B cell (primary cell): ENCODE results near the gene MDC1. TPM values are rescaled to one million over a fixed set of nuclear protein-coding genes. Genes with fewer than 3 reads are reported as not detected.

Source experiments
- ATAC-seq: fragments of 200-7000 bp; cut with Tn5 transposase; one replicate; pipeline ENCODE4 v1.10.0; 2021; ENCODE audit warnings: low read depth, mild to moderate bottlenecking, moderate number of reproducible peaks, moderate library complexity
- CTCF ChIA-PET: fragments of 350-600 bp; sonication (Branson Sonifier 250); formaldehyde crosslinking; loops from one replicate; lab custom pipeline; 2021; ENCODE audit warnings: antibody characterized with exemption, inconsistent platforms; lab: Charles Lee
- POLR2A ChIA-PET: fragments of 350-600 bp; sonication (Branson Sonifier 250); formaldehyde crosslinking; loops from one replicate; lab custom pipeline; 2021; ENCODE audit warnings: antibody characterized with exemption; lab: Charles Lee
- DNase-seq: peaks from one replicate; pipeline ENCODE4 v3.0.0; 2013
- H2AFZ ChIP-seq: 2 replicates; pipeline ENCODE4 v1.6.1; 2012; ENCODE audit warnings: mild to moderate bottlenecking, low read depth, low read length; ENCODE audit not compliant: insufficient read depth, poor library complexity, severe bottlenecking
- H3K27ac ChIP-seq, 2 donors: 1 replicate in 1 of 2; 2 replicates in 1 of 2; pipeline ENCODE4 v1.5.1; 2012 to 2013; ENCODE audit warnings: low read length in 2 of 2, mild to moderate bottlenecking in 2 of 2, moderate library complexity in 1 of 2
- H3K27me3 ChIP-seq, 4 experiments: fragments of 200-600 bp in 1 of 4; sonication (generic) in 1 of 4; replicated peaks in 1 of 4; 1 replicate in 2 of 4; 2 replicates in 2 of 4; pipeline versions ENCODE4 v1.6.1 to v1.7.0; 2013 to 2016; ENCODE audit warnings: low read length in 3 of 4, mild to moderate bottlenecking in 2 of 4, mixed read lengths in 1 of 4, moderate library complexity in 1 of 4; ENCODE audit not compliant: insufficient read depth in 4 of 4, control insufficient read depth in 3 of 4; ENCODE audit errors: control extremely low read depth in 1 of 4
- H3K36me3 ChIP-seq, 2 experiments: replicated peaks in 1 of 2; 1 replicate in 1 of 2; 2 replicates in 1 of 2; pipeline versions ENCODE4 v1.6.1 to v1.7.1; 2013; ENCODE audit warnings: low read length in 1 of 2; ENCODE audit not compliant: insufficient read depth in 2 of 2, control insufficient read depth in 1 of 2; ENCODE audit errors: control extremely low read depth in 1 of 2, extremely low read depth in 1 of 2
- H3K4me1 ChIP-seq, 2 donors: fragments of 200-600 bp in 1 of 2; sonication (generic) in 1 of 2; 1 replicate in 1 of 2; 2 replicates in 1 of 2; pipeline versions ENCODE4 v1.5.1 to v1.6.1; 2013 to 2017; ENCODE audit warnings: low read length in 2 of 2; ENCODE audit not compliant: control insufficient read depth in 2 of 2, insufficient read depth in 2 of 2
- H3K4me2 ChIP-seq: replicated peaks from 2 replicates; pipeline ENCODE3; 2012; ENCODE audit warnings: mild to moderate bottlenecking, low read depth, low read length; ENCODE audit not compliant: poor library complexity, severe bottlenecking
- H3K4me3 ChIP-seq, 5 experiments: fragments of 200-600 bp in 1 of 5; sonication (generic) in 1 of 5; 1 replicate in 3 of 5; 2 replicates in 2 of 5; pipeline versions ENCODE4 v1.5.1 to v1.7.0; 2011 to 2016; ENCODE audit warnings: low read length in 4 of 5, mild to moderate bottlenecking in 4 of 5, low read depth in 2 of 5, control low read depth in 1 of 5, moderate library complexity in 1 of 5; ENCODE audit not compliant: insufficient read depth in 1 of 5; ENCODE audit errors: control extremely low read depth in 1 of 5, extremely low read depth in 1 of 5
- H3K79me2 ChIP-seq: fragments of 200-600 bp; sonication (generic); one replicate; pipeline ENCODE4 v1.6.0; 2016; ENCODE audit warnings: low read length; ENCODE audit not compliant: control insufficient read depth, insufficient read depth
- H3K9ac ChIP-seq: fragments of 200-600 bp; sonication (generic); 2 replicates; pipeline ENCODE4 v1.6.1; 2017; ENCODE audit warnings: mild to moderate bottlenecking, low read length, moderate library complexity
- H3K9me3 ChIP-seq, 3 donors: one replicate each; pipeline versions ENCODE4 v1.6.1 to v1.7.1; 2013; ENCODE audit warnings: low read length in 2 of 3; ENCODE audit not compliant: control insufficient read depth in 2 of 3, insufficient read depth in 1 of 3; ENCODE audit errors: control extremely low read depth in 1 of 3
- H4K20me1 ChIP-seq: 2 replicates; pipeline ENCODE4 v1.6.0; 2012; ENCODE audit warnings: mild to moderate bottlenecking, low read length; ENCODE audit not compliant: insufficient read depth, control insufficient read depth, poor library complexity, severe bottlenecking
- H3K27ac Mint-ChIP-seq: one replicate; pipeline ENCODE4 v1.8.0; 2021; ENCODE audit warnings: mixed read lengths
- H3K27me3 Mint-ChIP-seq: one replicate; pipeline ENCODE4 v1.8.0; 2021; ENCODE audit warnings: mixed read lengths
- H3K4me1 Mint-ChIP-seq: one replicate; pipeline ENCODE4 v1.8.0; 2021; ENCODE audit warnings: mixed read lengths
- H3K4me3 Mint-ChIP-seq: one replicate; pipeline ENCODE4 v1.8.0; 2021; ENCODE audit warnings: mixed read lengths
- H3K9me3 Mint-ChIP-seq: one replicate; pipeline ENCODE4 v1.8.0; 2022; ENCODE audit warnings: mixed read lengths; ENCODE audit not compliant: insufficient read depth
- CTCF ChIP-seq: fragments of 200-600 bp; IDR thresholded peaks from one replicate; pipeline ENCODE4 v1.8.0; 2022; ENCODE audit warnings: antibody characterized with exemption, mild to moderate bottlenecking
- EZH2 ChIP-seq: IDR thresholded peaks from 2 replicates; pipeline ENCODE4 v1.6.1; 2012; ENCODE audit warnings: borderline replicate concordance, low read depth, mild to moderate bottlenecking, moderate library complexity, low read length; ENCODE audit not compliant: insufficient read depth, poor library complexity, severe bottlenecking
- WGBS: methylation state at CpG from one replicate; pipeline ENCODE4 v1.1.5; 2013; ENCODE audit warnings: missing lambda C conversion rate; ENCODE audit not compliant: insufficient coverage; 5-methylcytosine and 5-hydroxymethylcytosine counted together
- intact Hi-C: fragments of 100-400 bp; cut with micrococcal nuclease; formaldehyde crosslinking; loops from one replicate; pipeline ENCODE4 v1.10.0; 2022
- polyA plus RNA-seq: library from polyadenylated mRNA; depleted of rRNA; stranded (reverse); fragments of >200 nt; gene quantifications from 2 replicates; pipeline ENCODE4 v1.2.3, GENCODE V29; 2012
- total RNA-seq, 2 donors: library from RNA; stranded (reverse); fragments of 120-200 nt in 1 of 2; gene quantifications; 1 replicate in 1 of 2; 2 replicates in 1 of 2; pipeline versions ENCODE4 v1.2.3 to v1.2.4, GENCODE V29; 2013 to 2022

Gene MDC1
- total and polyA plus RNA-seq, 2 donors (not counting 1 experiment from before 2014, with no cell fraction given), result 24.9 to 87.4 TPM

- no peaks in the 10 kb centered on the region for H3K27me3 ChIP-seq
- intact Hi-C loops, result no loop called here
- WGBS, result 40% methylated on average over 1 of the region's 3 CpGs
- no peak overlapping the region for H2AFZ ChIP-seq
- H3K79me2 ChIP-seq, result peaks cover 90% of the 10 kb centered on the region
- no peak for ATAC-seq
- H4K20me1 ChIP-seq, result peaks cover 44% of the 10 kb centered on the region
- TF ChIP-seq CTCF, result no peak
- TF ChIP-seq EZH2, result no peak
- POLR2A ChIA-PET, result interaction anchor here (0.7 to 1.5 kb wide), 2 partner anchors 47 to 236 kb away, joined by 3 to 13 read pairs; no protein-coding TSS in a partner anchor
- no peak for DNase-seq
- H3K4me3 ChIP-seq, result no peak overlapping the region
- Mint-ChIP-seq H3K27ac (peak overlapping the region; percentile 59), H3K4me3 (no peak overlapping the region), H3K27me3 (no peaks in the 10 kb centered on the region), H3K9me3 (no peaks in the 10 kb centered on the region), H3K4me1 (peaks cover 47% of the 10 kb centered on the region)
- peaks cover 6 to 60% of the 10 kb centered on the region in 2 experiments for H3K36me3 ChIP-seq
- H3K4me1 ChIP-seq, result peaks cover 21 to 31% of the 10 kb centered on the region in 2 donors
- peak overlapping the region in 1 of 2 donors; percentile 40 for H3K27ac ChIP-seq
- H3K4me2 ChIP-seq, result no peak overlapping the region
- CTCF ChIA-PET, result interaction anchor here (1.0 to 22.5 kb wide), 5 partner anchors 16 to 243 kb away, joined by 3 to 963 read pairs (median 116); partner anchors contain the start of genes DHX16 and NRM
- no peaks in the 10 kb centered on the region for H3K9me3 ChIP-seq
- no peak overlapping the region for H3K9ac ChIP-seq
These were observed 8.8 kb upstream of the MDC1 start for GRCh38 chr6:30725713-30726505.
